HG02852 (cell line): ENCODE measurements around the gene KMO.

ENCODE experiments used
- ATAC-seq: cut with Tn5 transposase; IDR thresholded peaks from one replicate; pipeline ENCODE4 v1.9.1; 2021; ENCODE audit warnings: mild to moderate bottlenecking, moderate library complexity; ENCODE audit not compliant: unreplicated experiment

KMO gene

DNA sequence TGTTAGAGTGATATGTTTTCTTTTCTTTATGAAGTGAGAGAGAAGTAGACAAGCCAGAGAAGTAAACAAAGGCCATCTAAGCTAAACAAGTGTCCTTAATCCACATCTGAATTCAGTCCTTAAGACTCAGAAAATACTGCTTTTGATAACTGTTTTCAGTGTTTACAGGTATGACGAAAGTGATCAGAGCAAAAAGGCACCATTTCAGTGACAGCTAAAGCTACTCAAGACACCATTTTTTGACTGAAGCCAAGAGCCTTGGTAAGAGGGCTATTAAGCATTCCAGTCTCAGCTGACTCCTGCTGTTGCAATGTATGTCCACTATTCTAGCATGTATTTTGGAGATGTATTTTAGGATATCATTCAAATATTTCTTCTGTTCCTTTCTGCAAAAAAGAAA is 4.1 kb downstream of the KMO start:
- ATAC-seq = no peak

GRCh38 chr1:241536969-241537368 is 4.8 kb downstream of the KMO start:
- no peak for ATAC-seq

- no peak for ATAC-seq
Observed at GRCh38 chr1:241542199-241542907, 10.2 kb downstream of the KMO start.

DNA sequence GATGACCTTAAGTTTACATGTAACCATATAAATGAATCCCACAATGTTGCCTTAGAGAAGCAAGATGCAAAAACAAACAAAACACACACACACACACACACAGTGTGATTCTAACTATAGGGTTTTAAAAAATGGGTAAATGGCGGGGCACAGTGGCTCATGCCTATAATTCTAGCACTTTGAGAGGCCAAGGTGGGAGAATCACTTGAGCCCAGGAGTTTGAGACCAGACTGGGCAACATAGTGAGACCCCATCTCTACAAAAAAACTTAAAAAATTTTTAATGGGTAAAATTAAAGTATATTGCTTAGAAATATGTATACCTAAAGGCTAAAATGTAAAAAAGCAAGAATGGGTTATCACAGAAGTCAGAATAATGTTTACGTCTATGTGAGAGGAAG is 15.8 kb downstream of the KMO start:
- no peak for ATAC-seq

- no peak for ATAC-seq
Observed at GRCh38 chr1:241550318-241550717, 18.1 kb downstream of the KMO start.

DNA sequence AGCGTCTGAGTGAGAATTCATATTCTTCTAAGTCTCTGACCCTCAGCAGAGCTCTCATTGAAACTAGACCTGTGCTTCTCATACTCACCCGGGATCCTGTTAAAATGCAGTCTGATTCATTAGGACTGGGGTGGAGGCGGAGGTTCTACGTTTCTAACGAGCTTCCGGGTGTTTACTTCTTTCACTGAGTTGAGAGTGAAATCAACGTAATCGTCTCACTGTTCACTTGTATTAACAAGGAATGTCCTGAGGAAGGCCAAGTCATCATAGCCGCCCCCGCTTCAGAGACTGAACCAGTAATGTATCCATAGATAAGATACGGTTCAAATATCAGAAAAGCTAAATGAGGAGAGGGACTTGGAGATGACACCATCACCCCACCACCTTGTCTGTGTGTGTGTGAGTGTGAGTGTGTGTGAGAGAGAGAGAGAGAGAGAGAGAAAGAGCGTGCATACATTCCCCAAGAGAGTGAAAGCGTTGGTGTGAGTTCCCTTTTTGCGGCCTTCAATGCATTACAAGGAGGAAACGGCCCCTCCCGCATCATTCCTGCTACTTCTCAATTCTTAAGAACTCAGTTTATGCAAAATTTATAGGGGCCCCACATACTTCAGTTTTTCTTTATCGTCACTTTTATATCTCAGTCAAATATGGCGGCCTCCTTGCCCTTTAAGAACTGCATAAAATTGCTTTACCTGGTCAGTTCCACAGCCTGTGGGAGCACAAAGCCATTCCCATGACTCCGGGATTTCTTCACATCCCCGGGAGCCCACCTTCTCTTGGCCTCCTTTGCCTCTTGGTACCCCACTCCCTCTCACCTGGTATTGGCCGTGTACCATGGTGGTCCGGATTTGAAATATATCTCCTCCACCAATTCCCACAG is 19.8 kb downstream of the KMO start:
- ATAC-seq = peak; percentile 91

- ATAC-seq = no peak
Observed at GRCh38 chr1:241553886-241554592, 21.9 kb downstream of the KMO start.

DNA sequence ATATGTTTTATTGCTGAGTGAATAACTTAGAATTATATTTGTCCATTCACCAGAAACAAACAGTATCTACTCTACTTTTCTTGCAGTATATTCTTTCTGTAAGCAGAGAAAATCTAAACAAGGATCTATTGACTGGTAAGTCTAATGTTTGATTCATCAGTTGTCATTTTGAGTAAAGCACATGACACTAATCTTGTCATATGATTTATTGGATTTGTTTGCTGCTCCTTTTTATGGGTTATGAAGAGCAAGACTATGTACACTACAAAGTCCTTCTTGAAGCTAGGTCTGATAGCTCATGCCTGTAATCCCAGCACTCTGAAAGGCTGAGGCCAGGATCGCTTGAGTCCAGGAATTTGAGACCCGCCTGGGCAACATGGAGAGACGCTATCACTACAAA is 23.3 kb downstream of the KMO start:
- no peak for ATAC-seq

DNA sequence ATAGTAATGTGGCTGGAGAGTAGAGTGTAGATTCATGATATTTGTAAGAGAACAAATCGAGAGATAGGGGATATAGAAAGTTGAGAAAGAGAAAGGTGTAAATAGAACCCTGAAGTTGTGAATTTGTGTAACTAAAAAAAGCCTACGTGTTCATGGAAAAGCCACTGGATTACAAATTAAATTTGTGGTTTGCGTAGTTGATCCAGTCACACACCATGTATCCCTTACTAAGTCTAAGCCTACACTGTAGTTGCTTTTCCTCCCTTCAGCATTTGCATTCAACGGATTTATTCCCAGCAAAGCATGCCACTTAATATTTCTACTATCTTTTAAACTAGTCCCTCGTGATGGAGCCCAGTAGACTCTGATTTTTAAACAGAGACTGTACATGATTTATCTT is 24.9 kb downstream of the KMO start:
- no peak for ATAC-seq

DNA sequence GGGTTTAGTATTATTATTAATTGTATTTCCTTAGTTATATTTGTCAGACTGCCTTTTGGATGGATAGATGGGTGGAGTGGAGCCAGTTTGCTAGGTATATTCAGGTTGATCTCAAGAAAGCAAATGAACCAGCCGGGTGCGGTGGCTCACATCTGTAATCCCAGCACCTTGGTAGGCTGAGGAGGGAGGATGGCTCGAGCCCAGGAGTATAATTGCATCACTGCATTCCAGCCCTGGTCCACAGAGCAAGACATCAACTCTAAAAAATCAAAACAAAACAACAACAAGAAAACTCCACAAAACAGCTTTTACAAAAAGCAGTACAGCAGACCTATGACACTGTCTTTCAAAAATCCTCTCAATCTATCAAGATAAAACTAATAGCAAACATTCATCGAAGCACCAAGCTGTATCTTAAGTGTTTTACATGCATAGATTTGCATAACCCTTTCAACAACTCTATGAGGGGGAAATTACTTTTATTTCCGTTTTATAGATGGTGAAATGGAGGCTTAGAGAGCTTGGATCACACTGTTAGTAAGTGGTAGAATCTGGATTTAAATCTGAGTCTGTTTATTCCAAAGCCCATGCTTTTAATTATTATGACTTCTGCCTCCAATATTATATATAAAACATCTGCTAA is 25.5 kb downstream of the KMO start:
- ATAC-seq = no peak

DNA sequence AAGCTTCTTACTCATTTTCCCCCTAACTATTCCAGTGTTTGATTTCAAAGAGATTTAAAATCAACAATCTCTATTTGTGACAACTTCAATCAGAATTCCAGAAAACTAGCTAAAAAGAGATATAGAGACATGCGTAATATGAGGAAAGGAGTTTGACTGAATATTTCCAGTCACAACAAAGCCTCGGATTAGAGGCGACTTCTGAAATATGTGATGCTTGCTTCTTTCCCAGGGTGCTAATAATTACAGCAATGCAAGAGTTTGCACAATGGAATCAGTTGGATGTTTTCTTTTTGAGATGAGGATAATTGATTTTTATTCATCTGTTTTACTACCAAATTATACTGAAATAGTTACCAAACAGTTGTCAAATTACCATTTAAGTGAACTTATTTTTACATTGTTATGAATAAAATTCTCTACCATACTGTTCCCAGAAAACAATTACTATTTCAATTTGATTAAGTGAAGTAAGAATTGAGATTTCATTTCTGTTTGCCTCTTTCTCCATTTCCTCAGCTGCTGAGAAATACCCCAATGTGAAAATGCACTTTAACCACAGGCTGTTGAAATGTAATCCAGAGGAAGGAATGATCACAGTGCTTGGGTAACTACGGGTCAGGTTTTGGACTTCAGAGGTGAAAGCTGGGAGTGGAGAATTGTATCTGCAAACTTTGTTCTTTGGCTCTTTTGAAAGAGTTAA is 28.1 kb downstream of the KMO start:
- no peak for ATAC-seq

DNA sequence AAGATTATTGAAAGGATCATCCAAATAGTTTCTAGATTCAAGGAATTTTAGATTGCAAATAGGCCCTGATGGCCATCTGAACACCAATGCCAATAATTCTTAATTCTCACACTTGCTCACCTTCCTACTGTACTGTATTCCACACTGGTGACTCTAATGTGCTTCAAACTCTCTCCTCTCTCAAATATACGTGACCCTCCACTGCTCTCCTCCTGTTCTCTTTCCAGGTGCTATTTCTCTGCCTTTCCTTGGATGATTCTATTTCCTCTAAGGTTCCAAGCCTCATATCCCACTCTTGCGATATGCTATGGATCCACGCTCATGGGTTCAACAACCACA is 28.6 kb downstream of the KMO start:
- no peak for ATAC-seq

GRCh38 chr1:241569848-241570247 is 37.7 kb downstream of the KMO start:
- no peak for ATAC-seq

GRCh38 chr1:241574154-241574553 is 42.0 kb downstream of the KMO start:
- no peak for ATAC-seq

DNA sequence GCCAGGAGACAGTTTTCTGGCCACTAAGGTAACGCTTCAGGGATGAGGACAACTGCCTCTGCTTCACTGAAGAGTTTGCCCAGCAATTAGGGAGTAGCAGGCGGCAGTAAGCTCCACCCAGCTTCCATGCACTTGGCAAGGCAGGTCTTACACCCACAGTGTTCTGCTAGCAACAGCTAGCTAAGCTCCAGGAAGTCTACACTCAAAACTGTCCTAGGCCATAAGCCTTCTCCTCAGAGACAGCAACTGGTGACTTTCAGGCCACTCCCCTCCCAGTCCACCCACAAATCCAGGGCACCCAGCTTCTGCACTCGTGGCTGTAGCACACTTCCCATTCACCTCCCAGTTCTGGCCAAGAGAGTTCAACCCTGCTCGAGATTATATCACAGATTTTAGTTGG is 47.3 kb downstream of the KMO start:
- ATAC-seq = peak; percentile 69

- no peak for ATAC-seq
Observed at GRCh38 chr1:241582921-241583321, 50.7 kb downstream of the KMO start.

DNA sequence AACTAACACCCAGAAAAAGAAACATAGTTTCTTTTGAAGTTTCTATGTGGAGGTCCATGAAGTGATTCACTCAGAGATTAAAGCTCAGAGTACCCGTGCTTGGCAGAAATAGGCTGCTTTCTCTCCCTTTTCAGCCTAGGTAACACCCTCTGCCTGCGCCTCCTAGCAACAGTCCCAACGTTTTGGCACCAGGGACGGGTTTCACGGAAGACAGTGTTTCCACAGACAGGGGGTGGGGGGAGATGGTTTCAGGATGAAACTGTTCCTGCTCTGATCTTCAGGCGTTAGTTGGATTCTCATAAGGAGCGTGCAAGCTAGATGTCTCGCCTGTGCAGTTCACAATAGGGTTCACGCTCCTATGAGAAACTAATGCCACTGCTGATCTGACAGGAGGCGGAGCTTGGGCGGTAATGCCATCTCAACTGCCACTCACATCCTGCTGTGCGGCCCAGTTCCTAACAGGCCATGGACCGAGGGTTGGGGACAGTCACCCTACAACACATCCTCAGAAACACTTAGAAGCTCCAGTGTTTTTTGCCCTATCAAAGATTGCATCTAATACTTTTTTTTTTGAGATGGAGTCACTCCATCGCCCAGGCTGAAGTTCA is 54.8 kb downstream of the KMO start:
- no peak for ATAC-seq

DNA sequence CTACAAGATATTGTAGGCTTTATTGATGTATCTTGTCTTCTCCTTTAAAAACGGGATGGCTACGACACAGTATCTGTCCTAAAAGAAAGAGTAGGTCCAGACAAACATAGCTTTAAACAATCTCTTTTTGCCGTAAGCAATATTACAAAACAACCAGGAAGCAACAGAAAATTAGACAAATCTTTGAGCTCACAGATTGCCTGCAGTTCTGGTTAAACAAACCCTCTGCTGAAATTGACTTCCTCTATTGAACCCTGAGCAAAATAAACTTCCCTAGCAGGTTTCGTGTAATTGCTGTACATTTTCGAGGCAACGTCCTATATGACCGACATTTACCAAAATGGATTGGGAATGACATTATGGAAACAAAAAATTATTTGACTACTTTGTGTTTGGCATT is 57.3 kb downstream of the KMO start:
- ATAC-seq = no peak

GRCh38 chr1:241590719-241591118 is 58.5 kb downstream of the KMO start:
- no peak for ATAC-seq

DNA sequence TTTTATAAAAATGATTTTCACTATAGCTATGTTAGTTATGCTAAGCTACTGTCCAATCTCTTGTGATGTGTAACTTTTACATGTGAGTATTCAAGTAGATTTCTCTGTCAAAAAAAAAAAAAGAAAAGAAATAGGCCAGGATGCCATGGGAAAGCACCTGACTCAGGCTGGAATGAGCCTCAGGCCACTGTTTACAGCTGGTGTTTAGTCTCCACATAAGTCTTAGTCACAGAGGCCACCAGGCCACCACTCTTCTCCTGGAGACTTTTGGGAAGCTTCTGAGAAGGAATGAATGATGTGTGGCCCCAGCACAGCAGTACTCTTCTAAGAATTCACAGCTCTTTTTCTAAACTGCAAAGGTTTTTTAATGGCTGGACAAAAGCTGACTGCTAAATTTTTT is 59.1 kb downstream of the KMO start:
- ATAC-seq = no peak
